ENCODE results near the gene FN1.

FN1 gene

DNA sequence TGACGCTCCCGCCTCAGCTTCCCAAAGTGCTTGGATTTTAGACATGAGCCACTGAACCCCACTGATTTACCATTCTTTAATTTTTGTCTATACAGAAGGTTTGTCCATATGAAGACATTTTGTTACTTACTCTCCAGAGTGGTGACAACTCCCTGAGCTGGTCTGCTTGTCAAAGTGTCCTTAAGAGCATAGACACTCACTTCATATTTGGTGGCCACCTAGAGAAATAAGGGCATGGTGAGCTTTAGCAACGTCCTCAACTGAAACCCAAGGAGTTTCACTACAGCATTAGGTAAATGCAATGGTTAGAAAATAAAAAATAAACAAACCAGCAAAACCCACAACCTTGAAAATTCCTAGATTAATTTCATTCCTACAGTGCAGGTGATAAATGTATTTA lies 57.8 kb downstream of the FN1 start:
- Histone ChIP-seq H3K36me3 (replicated peaks; ENCODE audit: insufficient read depth, low read length) (no peaks in the 10 kb centered on the region), H2AFZ (ENCODE audit: low read length) (no peak overlapping the region), H3K27ac (ENCODE audit: low read length) (no peak overlapping the region), H4K20me1 (ENCODE audit: insufficient read depth, low read length) (no peaks in the 10 kb centered on the region), H3K4me3 (ENCODE audit: low read length) (no peak overlapping the region), H3K9ac (ENCODE audit: low read length) (no peak overlapping the region), H3K4me1 (ENCODE audit: low read length) (no peaks in the 10 kb centered on the region), H3K27me3 (replicated peaks; ENCODE audit: insufficient read depth, low read length) (no peaks in the 10 kb centered on the region), H3K4me2 (ENCODE audit: low read depth, low read length) (no peak overlapping the region), H3K79me2 (ENCODE audit: low read length) (no peaks in the 10 kb centered on the region), H3K9me3 (replicated peaks; ENCODE audit: insufficient read depth, low read length) (no peaks in the 10 kb centered on the region), H3K9me2 (replicated peaks; ENCODE audit: insufficient read depth, low read length) (no peaks in the 10 kb centered on the region), H3F3A (ENCODE audit: insufficient read depth, low read length) (no peaks in the 10 kb centered on the region)
- no peak for DNase-seq
- TF ChIP-seq EZH2 (optimal IDR thresholded peaks at IDR 0.05; ENCODE audit: low read depth, low read length) (no peak), CTCF (IDR thresholded peaks at IDR 0.05; ENCODE audit: low read length) (no peak), EZH2phosphoT487 (IDR thresholded peaks at IDR 0.05; ENCODE audit: low read length) (no peak)

- H2AFZ ChIP-seq (ENCODE audit: low read length): no peak overlapping the region
Measured at GRCh38 chr2:215377283-215377682, 58.6 kb downstream of the FN1 start.

GRCh38 chr2:215376103-215376780 lies 59.6 kb downstream of the FN1 start:
- no peaks in the 10 kb centered on the region for H3F3A ChIP-seq (ENCODE audit: insufficient read depth, low read length)
- H4K20me1 ChIP-seq (ENCODE audit: insufficient read depth, low read length): no peaks in the 10 kb centered on the region
- no peaks in the 10 kb centered on the region for H3K9me3 ChIP-seq (replicated peaks; ENCODE audit: insufficient read depth, low read length)
- H3K79me2 ChIP-seq (ENCODE audit: low read length): no peaks in the 10 kb centered on the region
- H3K27me3 ChIP-seq (replicated peaks; ENCODE audit: insufficient read depth, low read length): no peaks in the 10 kb centered on the region
- no peak overlapping the region for H3K4me2 ChIP-seq (ENCODE audit: low read depth, low read length)
- H3K4me1 ChIP-seq (ENCODE audit: low read length): no peaks in the 10 kb centered on the region
- H3K9me2 ChIP-seq (replicated peaks; ENCODE audit: insufficient read depth, low read length): no peaks in the 10 kb centered on the region
- H3K27ac ChIP-seq (ENCODE audit: low read length): no peak overlapping the region
- TF ChIP-seq CTCF (IDR thresholded peaks at IDR 0.05; ENCODE audit: low read length) (no peak), EZH2 (optimal IDR thresholded peaks at IDR 0.05; ENCODE audit: low read depth, low read length) (no peak), EZH2phosphoT487 (IDR thresholded peaks at IDR 0.05; ENCODE audit: low read length) (no peak)
- DNase-seq: no peak
- H3K36me3 ChIP-seq (replicated peaks; ENCODE audit: insufficient read depth, low read length): no peaks in the 10 kb centered on the region
- no peak overlapping the region for H2AFZ ChIP-seq (ENCODE audit: low read length)
- H3K9ac ChIP-seq (ENCODE audit: low read length): no peak overlapping the region
- no peak overlapping the region for H3K4me3 ChIP-seq (ENCODE audit: low read length)

More at GRCh38 chr2:215377283-215377682, 58.6 kb downstream of the FN1 start:
- Histone ChIP-seq H3K9ac (ENCODE audit: low read length) (no peak overlapping the region), H3K79me2 (ENCODE audit: low read length) (no peaks in the 10 kb centered on the region), H3F3A (ENCODE audit: insufficient read depth, low read length) (no peaks in the 10 kb centered on the region), H3K4me3 (ENCODE audit: low read length) (no peak overlapping the region), H4K20me1 (ENCODE audit: insufficient read depth, low read length) (no peaks in the 10 kb centered on the region), H3K4me2 (ENCODE audit: low read depth, low read length) (no peak overlapping the region), H3K9me2 (replicated peaks; ENCODE audit: insufficient read depth, low read length) (no peaks in the 10 kb centered on the region), H3K27me3 (replicated peaks; ENCODE audit: insufficient read depth, low read length) (no peaks in the 10 kb centered on the region), H3K36me3 (replicated peaks; ENCODE audit: insufficient read depth, low read length) (no peaks in the 10 kb centered on the region), H3K9me3 (replicated peaks; ENCODE audit: insufficient read depth, low read length) (no peaks in the 10 kb centered on the region), H3K27ac (ENCODE audit: low read length) (no peak overlapping the region), H3K4me1 (ENCODE audit: low read length) (no peaks in the 10 kb centered on the region)
- TF ChIP-seq CTCF (IDR thresholded peaks at IDR 0.05; ENCODE audit: low read length): no peak
- TF ChIP-seq EZH2phosphoT487 (IDR thresholded peaks at IDR 0.05; ENCODE audit: low read length): no peak
- TF ChIP-seq EZH2 (optimal IDR thresholded peaks at IDR 0.05; ENCODE audit: low read depth, low read length): no peak
- no peak for DNase-seq
